ENCODE results near the gene KLHL17.

KLHL17 gene

DNA sequence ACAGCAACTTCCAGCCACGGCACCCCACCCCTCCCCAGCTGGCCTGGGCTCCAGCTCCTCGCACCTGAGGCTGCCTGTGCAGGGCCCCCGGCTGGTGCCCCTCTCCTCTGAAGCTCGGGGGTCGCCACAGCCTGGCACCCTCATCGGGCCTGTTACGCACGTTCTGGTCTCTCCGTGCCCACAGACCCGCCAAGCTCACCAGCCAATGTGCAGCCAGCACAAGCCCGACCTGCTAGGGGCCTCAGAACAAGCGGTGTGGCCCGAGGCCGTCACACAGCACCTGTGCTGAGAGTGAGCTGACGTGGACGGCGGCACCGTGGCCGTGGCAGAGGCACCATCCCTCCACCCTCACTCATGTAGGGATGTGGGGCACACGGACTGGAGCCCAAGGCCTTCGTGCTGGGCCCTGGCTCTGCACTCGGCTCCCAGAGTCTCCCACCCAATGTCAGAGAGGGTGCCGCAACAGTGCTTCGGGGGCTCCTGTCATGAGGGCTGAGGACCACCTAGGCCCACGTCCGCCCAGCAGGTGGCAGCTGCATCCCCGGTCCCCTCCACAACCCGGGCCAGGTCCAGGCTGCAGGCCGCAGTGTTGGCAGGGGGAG, 41.0 kb upstream of the KLHL17 start:
- TF ChIP-seq, protein P1, sequence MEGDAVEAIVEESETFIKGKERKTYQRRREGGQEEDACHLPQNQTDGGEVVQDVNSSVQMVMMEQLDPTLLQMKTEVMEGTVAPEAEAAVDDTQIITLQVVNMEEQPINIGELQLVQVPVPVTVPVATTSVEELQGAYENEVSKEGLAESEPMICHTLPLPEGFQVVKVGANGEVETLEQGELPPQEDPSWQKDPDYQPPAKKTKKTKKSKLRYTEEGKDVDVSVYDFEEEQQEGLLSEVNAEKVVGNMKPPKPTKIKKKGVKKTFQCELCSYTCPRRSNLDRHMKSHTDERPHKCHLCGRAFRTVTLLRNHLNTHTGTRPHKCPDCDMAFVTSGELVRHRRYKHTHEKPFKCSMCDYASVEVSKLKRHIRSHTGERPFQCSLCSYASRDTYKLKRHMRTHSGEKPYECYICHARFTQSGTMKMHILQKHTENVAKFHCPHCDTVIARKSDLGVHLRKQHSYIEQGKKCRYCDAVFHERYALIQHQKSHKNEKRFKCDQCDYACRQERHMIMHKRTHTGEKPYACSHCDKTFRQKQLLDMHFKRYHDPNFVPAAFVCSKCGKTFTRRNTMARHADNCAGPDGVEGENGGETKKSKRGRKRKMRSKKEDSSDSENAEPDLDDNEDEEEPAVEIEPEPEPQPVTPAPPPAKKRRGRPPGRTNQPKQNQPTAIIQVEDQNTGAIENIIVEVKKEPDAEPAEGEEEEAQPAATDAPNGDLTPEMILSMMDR (IDR thresholded peaks at IDR 0.05): no peak
- no peaks in the 10 kb centered on the region for H3K9me3 ChIP-seq
- H3K27me3 ChIP-seq: peaks cover 0 to 62% of the 10 kb centered on the region in 2 donors
- H3K27ac ChIP-seq: no peak overlapping the region
- no peaks in the 10 kb centered on the region for H3K36me3 ChIP-seq
- intact Hi-C loops (cut with DNase I; ENCODE audit: low total_unique reads): no loop called here
- H3K4me1 ChIP-seq: peaks cover 3 to 56% (median 43%) of the 10 kb centered on the region in 4 donors
- no peak overlapping the region for H3K4me3 ChIP-seq
- no peak for DNase-seq

DNA sequence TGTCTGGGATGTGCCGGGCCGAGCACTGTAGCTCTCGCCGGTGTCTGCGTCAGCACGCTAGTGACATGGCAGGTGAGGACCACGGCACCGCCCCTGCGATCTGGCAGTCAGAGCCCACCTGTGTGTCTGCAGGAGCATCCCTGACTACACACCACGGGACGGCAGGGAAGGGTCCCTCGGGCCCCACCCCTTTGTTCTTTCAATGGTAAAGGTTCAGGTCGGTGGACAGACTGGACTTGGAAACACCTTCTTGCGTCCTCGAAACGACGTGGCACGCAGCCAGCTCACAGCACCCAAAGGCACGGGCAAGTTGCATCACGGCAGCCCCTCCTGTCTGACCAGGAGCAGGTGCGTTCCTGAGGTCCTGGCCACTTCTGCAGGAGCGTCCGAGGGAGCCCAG, 40.4 kb upstream of the KLHL17 start:
- no peak overlapping the region for H3K4me3 ChIP-seq
- peaks cover 3 to 63% (median 49%) of the 10 kb centered on the region in 4 donors for H3K4me1 ChIP-seq
- peaks cover 0 to 65% of the 10 kb centered on the region in 2 donors for H3K27me3 ChIP-seq
- no peaks in the 10 kb centered on the region for H3K36me3 ChIP-seq
- TF ChIP-seq, protein P1 (IDR thresholded peaks at IDR 0.05): no peak
- DNase-seq: no peak
- H3K9me3 ChIP-seq: no peaks in the 10 kb centered on the region
- intact Hi-C loops (cut with DNase I; ENCODE audit: low total_unique reads): no loop called here
- H3K27ac ChIP-seq: no peak overlapping the region

DNA sequence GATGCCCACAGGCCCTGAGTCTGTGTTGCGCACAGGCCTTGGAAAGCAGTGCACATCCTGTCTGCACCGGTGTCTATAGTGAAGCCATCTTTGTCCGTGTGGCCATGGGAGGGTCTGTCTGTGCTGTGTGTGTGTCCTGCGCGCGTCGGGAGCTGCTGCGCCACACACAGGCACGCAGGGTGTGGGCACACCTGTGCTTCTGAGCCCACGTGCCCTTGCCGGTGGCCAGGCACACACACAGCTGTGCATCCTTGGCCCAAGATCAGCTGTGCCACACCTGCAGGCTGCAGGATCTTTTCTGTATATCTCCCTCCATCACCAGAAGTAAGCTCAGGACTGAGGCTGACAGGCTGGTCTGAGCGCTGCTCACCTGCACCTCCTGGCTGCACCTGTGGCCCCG, 39.9 kb upstream of the KLHL17 start:
- no peaks in the 10 kb centered on the region for H3K9me3 ChIP-seq
- H3K4me1 ChIP-seq: peaks cover 3 to 67% (median 53%) of the 10 kb centered on the region in 4 donors
- DNase-seq: no peak
- no peaks in the 10 kb centered on the region for H3K36me3 ChIP-seq
- intact Hi-C loops (cut with DNase I; ENCODE audit: low total_unique reads): no loop called here
- H3K4me3 ChIP-seq: peak overlapping the region in 1 of 2 donors; percentile 15
- H3K27me3 ChIP-seq: peaks cover 0 to 66% of the 10 kb centered on the region in 2 donors
- TF ChIP-seq, protein P1 (IDR thresholded peaks at IDR 0.05): no peak
- no peak overlapping the region for H3K27ac ChIP-seq

DNA sequence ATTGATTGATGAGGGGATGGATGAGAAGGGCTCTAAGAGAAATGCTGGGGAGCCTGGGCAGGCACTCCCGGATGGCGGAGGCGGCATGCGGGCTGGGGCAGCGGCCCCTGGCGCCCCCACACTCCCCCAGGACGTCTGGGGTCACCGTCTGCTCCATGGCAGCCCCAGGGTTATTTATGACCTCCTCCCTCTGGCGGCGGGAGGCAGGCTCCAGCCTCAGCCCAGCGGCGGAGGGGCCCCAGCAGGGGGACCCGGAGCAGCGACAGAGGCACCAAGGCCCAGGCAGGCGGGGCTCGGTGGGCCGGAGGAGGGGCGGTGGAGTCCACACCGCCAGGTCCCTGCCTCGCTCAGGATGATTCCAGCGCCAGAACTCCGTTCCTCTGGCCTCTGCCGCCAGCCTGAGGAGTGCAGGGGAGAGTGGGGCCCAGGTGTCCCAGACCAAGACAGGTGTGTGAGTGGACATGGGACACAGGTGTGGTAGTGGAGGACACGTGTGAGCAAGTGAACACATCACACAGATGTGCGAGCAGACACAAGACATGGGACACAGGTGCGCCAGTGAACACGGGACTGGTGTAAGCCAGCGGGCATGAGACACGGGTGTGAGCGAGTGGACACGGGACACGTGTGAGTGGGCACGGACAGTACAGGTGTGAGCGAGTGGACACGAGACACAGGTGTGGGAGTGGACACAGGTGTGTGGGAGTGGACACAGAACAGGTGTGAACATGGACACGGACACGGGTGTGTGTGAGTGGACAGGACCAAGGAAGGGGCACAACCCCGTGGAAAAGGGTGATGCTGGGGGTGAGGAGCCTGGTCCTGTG, 39.2 kb upstream of the KLHL17 start:
- TF ChIP-seq, protein P1 (IDR thresholded peaks at IDR 0.05): peak; percentile 61 to 70
- intact Hi-C loops (cut with DNase I; ENCODE audit: low total_unique reads): no loop called here
- peaks cover 0 to 66% of the 10 kb centered on the region in 2 donors for H3K27me3 ChIP-seq
- H3K4me3 ChIP-seq: peak overlapping the region in 1 of 2 donors; percentile 15
- no peaks in the 10 kb centered on the region for H3K36me3 ChIP-seq
- H3K27ac ChIP-seq: no peak overlapping the region
- DNase-seq: peak in 1 of 2 donors; percentile 84
- H3K9me3 ChIP-seq: no peaks in the 10 kb centered on the region
- H3K4me1 ChIP-seq: peaks cover 3 to 69% (median 56%) of the 10 kb centered on the region in 4 donors

DNA sequence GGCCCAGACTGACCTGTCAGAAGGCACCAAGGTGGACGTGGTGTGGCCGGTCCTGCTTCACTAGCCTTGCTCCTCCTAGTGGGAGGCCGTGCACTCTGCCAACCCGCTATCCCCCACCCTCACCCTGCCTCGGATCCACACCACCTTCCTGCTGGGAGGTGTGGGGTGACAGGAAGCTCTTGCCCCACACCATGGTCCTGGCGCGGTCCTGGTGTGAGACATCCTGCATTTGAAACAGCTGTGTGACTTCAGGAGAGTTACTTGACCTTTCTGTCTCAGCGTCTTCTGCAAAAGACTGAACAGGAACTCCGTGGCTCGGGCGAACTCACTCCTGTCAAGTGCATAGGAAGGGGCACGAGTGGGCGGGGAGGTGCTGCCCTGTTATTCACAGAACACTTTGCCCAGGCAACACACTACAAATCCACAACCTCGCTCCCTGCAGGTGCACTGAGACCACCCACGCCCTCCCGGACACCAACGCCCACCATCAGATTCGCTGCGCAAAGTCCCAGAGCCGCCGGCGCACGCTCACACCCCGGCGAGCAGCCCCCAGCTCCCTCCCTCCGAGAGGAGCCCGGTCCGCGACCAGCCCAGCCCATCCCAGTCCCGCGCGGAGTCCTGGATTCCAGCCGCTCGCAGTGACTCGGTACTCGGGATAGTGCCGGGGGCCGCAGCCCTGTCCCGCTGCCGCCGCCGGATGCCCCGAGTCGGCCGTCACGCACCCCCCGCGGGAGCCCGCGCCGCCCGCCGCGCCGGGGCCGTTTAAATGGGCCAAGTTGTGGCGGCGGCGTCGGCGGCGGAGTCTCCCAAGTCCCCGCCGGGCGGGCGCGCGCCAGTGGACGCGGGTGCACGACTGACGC, 37.0 kb upstream of the KLHL17 start, which contains the start of gene SAMD11:
Gene SAMD11, plus strand, starts transcription at position 793 of the 860 bp plus-strand sequence. CDS start 509 bp downstream, outside the sequence.
- peak within 1 kb of the TSS; percentile 50 to 66 for H3K4me3 ChIP-seq
- TF ChIP-seq, protein P1 (IDR thresholded peaks at IDR 0.05): no peak
- no peaks in the 10 kb centered on the region for H3K36me3 ChIP-seq
- H3K9me3 ChIP-seq: no peaks in the 10 kb centered on the region
- DNase-seq: peak; percentile 82 to 90
- H3K27ac ChIP-seq: peak within 1 kb of the TSS; percentile 50 to 64
- peaks cover 0 to 63% of the 10 kb centered on the region in 2 donors for H3K27me3 ChIP-seq
- H3K4me1 ChIP-seq: peaks cover 3 to 60% (median 46%) of the 10 kb centered on the region in 4 donors
- intact Hi-C loops (cut with DNase I; ENCODE audit: low total_unique reads): loop anchor here (2.0 kb wide), 1 partner anchor 19 kb away; no protein-coding TSS in a partner anchor

All from tibial artery (tissue), 4 donors.